Measurements from ENCODE around the gene ABCF2.

The ABCF2 gene

DNA sequence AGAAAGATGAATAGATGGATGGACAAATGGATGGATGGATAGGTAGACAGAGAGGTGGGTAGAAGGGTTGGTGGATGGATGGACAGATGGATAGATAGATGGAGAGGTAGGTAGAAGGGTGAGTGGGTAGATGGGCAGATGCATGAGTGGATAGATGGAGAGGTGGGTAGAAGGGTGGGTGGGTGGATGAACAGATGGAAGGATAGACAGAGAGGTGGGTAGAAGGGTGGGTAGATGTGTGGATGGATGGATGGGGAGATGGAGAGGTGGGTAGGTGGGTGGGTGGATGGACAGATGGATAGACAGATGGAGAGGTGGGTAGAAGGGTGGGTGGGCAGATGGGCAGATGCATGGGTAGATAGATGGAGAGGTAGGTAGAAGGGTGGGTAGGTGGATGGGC, 29.1 kb downstream of the ABCF2 start:
- no peak for DNase-seq
- Histone ChIP-seq H3K9ac (ENCODE audit: low read length) (no peak overlapping the region), H3K4me3 (ENCODE audit: insufficient read depth in 1 of 2, low read depth in 1 of 2, low read length in 2 of 2) (no peak overlapping the region), H4K8ac (ENCODE audit: low read length) (no peak overlapping the region), H3K9me3 (ENCODE audit: control insufficient read depth, low read length) (no peaks in the 10 kb centered on the region), H3K36me3 (ENCODE audit: control insufficient read depth in 1 of 2, insufficient read depth in 2 of 2, low read depth in 1 of 2, low read length in 2 of 2) (no peaks in the 10 kb centered on the region), H4K91ac (ENCODE audit: low read length) (no peak overlapping the region), H2AFZ (ENCODE audit: low read depth, low read length) (no peak overlapping the region), H3K79me1 (replicated peaks; ENCODE audit: low read length, poor library complexity, severe bottlenecking) (no peaks in the 10 kb centered on the region), H2BK15ac (ENCODE audit: low read depth, poor library complexity, severe bottlenecking) (no peak overlapping the region), H3K18ac (ENCODE audit: low read depth in 1 of 2, low read length in 2 of 2) (no peak overlapping the region), H3K4me2 (ENCODE audit: low read length, poor library complexity, severe bottlenecking) (no peak overlapping the region), H2BK12ac (ENCODE audit: low read length in 2 of 2) (no peak overlapping the region), H3K4me1 (ENCODE audit: control insufficient read depth, insufficient read depth, low read depth, low read length) (no peaks in the 10 kb centered on the region), H3K4ac (ENCODE audit: low read depth in 1 of 2, low read length in 2 of 2) (no peak overlapping the region), H3K27ac (ENCODE audit: low read length, poor library complexity, severe bottlenecking) (no peak overlapping the region), H3K23ac (ENCODE audit: low read length in 2 of 2) (no peak overlapping the region), H2AK5ac (ENCODE audit: low read length, severe bottlenecking) (no peak overlapping the region), H3K14ac (ENCODE audit: low read length in 2 of 2) (no peak overlapping the region), H2BK5ac (ENCODE audit: low read depth, low read length, poor library complexity, severe bottlenecking) (no peak overlapping the region), H3K27me3 (ENCODE audit: control insufficient read depth in 1 of 2, insufficient read depth in 1 of 2, low read length in 2 of 2) (peaks cover 79 to 91% of the 10 kb centered on the region in 2 experiments), H2BK120ac (ENCODE audit: low read depth, low read length) (no peak overlapping the region)

GRCh38 chr7:151195616-151196450, 31.2 kb downstream of the ABCF2 start:
- no peak overlapping the region for H3K23ac ChIP-seq (ENCODE audit: low read length in 2 of 2)
- no peaks in the 10 kb centered on the region for H3K79me1 ChIP-seq (replicated peaks; ENCODE audit: low read length, poor library complexity, severe bottlenecking)
- 68% methylated on average over 16 of the region's 19 CpGs for WGBS
- H4K91ac ChIP-seq (ENCODE audit: low read length): no peak overlapping the region
- H3K27me3 ChIP-seq (ENCODE audit: control insufficient read depth in 1 of 2, insufficient read depth in 1 of 2, low read length in 2 of 2): peaks cover 77 to 89% of the 10 kb centered on the region in 2 experiments
- H3K9me3 ChIP-seq (ENCODE audit: control insufficient read depth, low read length): no peaks in the 10 kb centered on the region
- H3K4me2 ChIP-seq (ENCODE audit: low read length, poor library complexity, severe bottlenecking): no peak overlapping the region
- no peak overlapping the region for H3K4me3 ChIP-seq (ENCODE audit: insufficient read depth in 1 of 2, low read depth in 1 of 2, low read length in 2 of 2)
- H3K9ac ChIP-seq (ENCODE audit: low read length): no peak overlapping the region
- no peak overlapping the region for H4K8ac ChIP-seq (ENCODE audit: low read length)
- no peak overlapping the region for H3K4ac ChIP-seq (ENCODE audit: low read depth in 1 of 2, low read length in 2 of 2)
- H3K18ac ChIP-seq (ENCODE audit: low read depth in 1 of 2, low read length in 2 of 2): no peak overlapping the region
- no peak overlapping the region for H2AK5ac ChIP-seq (ENCODE audit: low read length, severe bottlenecking)
- no peak overlapping the region for H3K27ac ChIP-seq (ENCODE audit: low read length, poor library complexity, severe bottlenecking)
- H2BK15ac ChIP-seq (ENCODE audit: low read depth, poor library complexity, severe bottlenecking): no peak overlapping the region
- H2BK12ac ChIP-seq (ENCODE audit: low read length in 2 of 2): no peak overlapping the region
- H2AFZ ChIP-seq (ENCODE audit: low read depth, low read length): no peak overlapping the region
- no peak overlapping the region for H2BK120ac ChIP-seq (ENCODE audit: low read depth, low read length)
- DNase-seq: no peak
- no peaks in the 10 kb centered on the region for H3K4me1 ChIP-seq (ENCODE audit: control insufficient read depth, insufficient read depth, low read depth, low read length)
- no peaks in the 10 kb centered on the region for H3K36me3 ChIP-seq (ENCODE audit: control insufficient read depth in 1 of 2, insufficient read depth in 2 of 2, low read depth in 1 of 2, low read length in 2 of 2)
- H3K14ac ChIP-seq (ENCODE audit: low read length in 2 of 2): no peak overlapping the region
- H2BK5ac ChIP-seq (ENCODE audit: low read depth, low read length, poor library complexity, severe bottlenecking): no peak overlapping the region

DNA sequence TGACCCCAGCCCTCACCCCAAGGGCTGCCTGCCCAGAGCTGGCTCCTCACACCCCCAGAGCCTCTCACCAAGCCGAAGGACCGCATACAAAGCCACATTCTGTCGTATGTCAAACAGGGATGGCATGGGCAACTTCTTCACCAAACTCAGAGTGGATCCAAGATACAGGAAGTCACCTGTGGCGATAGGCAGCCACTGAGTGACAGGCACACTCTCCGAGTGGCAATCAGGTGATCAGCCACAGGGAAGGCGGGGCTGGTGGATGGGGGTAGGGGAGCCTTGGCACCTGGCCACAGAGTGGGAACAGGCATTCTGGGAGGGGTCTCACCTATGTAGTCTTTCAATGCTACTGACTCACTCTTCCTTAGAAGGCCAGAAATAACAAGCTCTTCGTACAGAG, 32.8 kb downstream of the ABCF2 start:
- H2BK15ac ChIP-seq (ENCODE audit: low read depth, poor library complexity, severe bottlenecking): no peak overlapping the region
- H4K91ac ChIP-seq (ENCODE audit: low read length): no peak overlapping the region
- H3K4me2 ChIP-seq (ENCODE audit: low read length, poor library complexity, severe bottlenecking): no peak overlapping the region
- no peak overlapping the region for H2BK120ac ChIP-seq (ENCODE audit: low read depth, low read length)
- H2BK12ac ChIP-seq (ENCODE audit: low read length in 2 of 2): no peak overlapping the region
- no peak for DNase-seq
- H2AK5ac ChIP-seq (ENCODE audit: low read length, severe bottlenecking): no peak overlapping the region
- H3K18ac ChIP-seq (ENCODE audit: low read depth in 1 of 2, low read length in 2 of 2): no peak overlapping the region
- no peak overlapping the region for H3K9ac ChIP-seq (ENCODE audit: low read length)
- peaks cover 1% of the 10 kb centered on the region for H3K9me3 ChIP-seq (ENCODE audit: control insufficient read depth, low read length)
- no peaks in the 10 kb centered on the region for H3K36me3 ChIP-seq (ENCODE audit: control insufficient read depth in 1 of 2, insufficient read depth in 2 of 2, low read depth in 1 of 2, low read length in 2 of 2)
- peaks cover 75 to 94% of the 10 kb centered on the region in 2 experiments for H3K27me3 ChIP-seq (ENCODE audit: control insufficient read depth in 1 of 2, insufficient read depth in 1 of 2, low read length in 2 of 2)
- 87% methylated on average over 6 of the region's 7 CpGs for WGBS
- H2BK5ac ChIP-seq (ENCODE audit: low read depth, low read length, poor library complexity, severe bottlenecking): no peak overlapping the region
- no peak overlapping the region for H3K27ac ChIP-seq (ENCODE audit: low read length, poor library complexity, severe bottlenecking)
- no peak overlapping the region for H3K14ac ChIP-seq (ENCODE audit: low read length in 2 of 2)
- H2AFZ ChIP-seq (ENCODE audit: low read depth, low read length): no peak overlapping the region
- H3K4me3 ChIP-seq (ENCODE audit: insufficient read depth in 1 of 2, low read depth in 1 of 2, low read length in 2 of 2): no peak overlapping the region
- no peak overlapping the region for H4K8ac ChIP-seq (ENCODE audit: low read length)
- no peak overlapping the region for H3K23ac ChIP-seq (ENCODE audit: low read length in 2 of 2)
- H3K79me1 ChIP-seq (replicated peaks; ENCODE audit: low read length, poor library complexity, severe bottlenecking): no peaks in the 10 kb centered on the region
- no peaks in the 10 kb centered on the region for H3K4me1 ChIP-seq (ENCODE audit: control insufficient read depth, insufficient read depth, low read depth, low read length)
- H3K4ac ChIP-seq (ENCODE audit: low read depth in 1 of 2, low read length in 2 of 2): no peak overlapping the region

GRCh38 chr7:151193203-151193978, 33.6 kb downstream of the ABCF2 start:
- no peak overlapping the region for H2BK15ac ChIP-seq (ENCODE audit: low read depth, poor library complexity, severe bottlenecking)
- H3K79me1 ChIP-seq (replicated peaks; ENCODE audit: low read length, poor library complexity, severe bottlenecking): no peaks in the 10 kb centered on the region
- H3K27me3 ChIP-seq (ENCODE audit: control insufficient read depth in 1 of 2, insufficient read depth in 1 of 2, low read length in 2 of 2): peaks cover 76 to 95% of the 10 kb centered on the region in 2 experiments
- no peak overlapping the region for H3K4me3 ChIP-seq (ENCODE audit: insufficient read depth in 1 of 2, low read depth in 1 of 2, low read length in 2 of 2)
- no peak overlapping the region for H3K14ac ChIP-seq (ENCODE audit: low read length in 2 of 2)
- no peak overlapping the region for H2BK120ac ChIP-seq (ENCODE audit: low read depth, low read length)
- no peak overlapping the region for H3K4ac ChIP-seq (ENCODE audit: low read depth in 1 of 2, low read length in 2 of 2)
- H3K23ac ChIP-seq (ENCODE audit: low read length in 2 of 2): no peak overlapping the region
- H2BK12ac ChIP-seq (ENCODE audit: low read length in 2 of 2): no peak overlapping the region
- peaks cover 6% of the 10 kb centered on the region for H3K9me3 ChIP-seq (ENCODE audit: control insufficient read depth, low read length)
- WGBS: 90% methylated on average over 13 of the region's 14 CpGs
- no peaks in the 10 kb centered on the region for H3K36me3 ChIP-seq (ENCODE audit: control insufficient read depth in 1 of 2, insufficient read depth in 2 of 2, low read depth in 1 of 2, low read length in 2 of 2)
- no peak overlapping the region for H4K8ac ChIP-seq (ENCODE audit: low read length)
- no peak overlapping the region for H3K18ac ChIP-seq (ENCODE audit: low read depth in 1 of 2, low read length in 2 of 2)
- no peak overlapping the region for H4K91ac ChIP-seq (ENCODE audit: low read length)
- H3K4me2 ChIP-seq (ENCODE audit: low read length, poor library complexity, severe bottlenecking): no peak overlapping the region
- DNase-seq: no peak
- no peak overlapping the region for H2AK5ac ChIP-seq (ENCODE audit: low read length, severe bottlenecking)
- H3K27ac ChIP-seq (ENCODE audit: low read length, poor library complexity, severe bottlenecking): no peak overlapping the region
- H3K4me1 ChIP-seq (ENCODE audit: control insufficient read depth, insufficient read depth, low read depth, low read length): no peaks in the 10 kb centered on the region
- H2BK5ac ChIP-seq (ENCODE audit: low read depth, low read length, poor library complexity, severe bottlenecking): no peak overlapping the region
- H3K9ac ChIP-seq (ENCODE audit: low read length): no peak overlapping the region
- H2AFZ ChIP-seq (ENCODE audit: low read depth, low read length): no peak overlapping the region
